ENCODE measurements around the gene TSPAN4. TPM values are rescaled to one million over a fixed set of nuclear protein-coding genes. Genes with fewer than 3 reads are reported as not detected.

The TSPAN4 gene
- total and polyA plus RNA-seq, 2 of the 13 experiments (the other 11 are each of a cell fraction or from before 2014, with no cell fraction given), result 31.7 to 68.3 TPM

DNA sequence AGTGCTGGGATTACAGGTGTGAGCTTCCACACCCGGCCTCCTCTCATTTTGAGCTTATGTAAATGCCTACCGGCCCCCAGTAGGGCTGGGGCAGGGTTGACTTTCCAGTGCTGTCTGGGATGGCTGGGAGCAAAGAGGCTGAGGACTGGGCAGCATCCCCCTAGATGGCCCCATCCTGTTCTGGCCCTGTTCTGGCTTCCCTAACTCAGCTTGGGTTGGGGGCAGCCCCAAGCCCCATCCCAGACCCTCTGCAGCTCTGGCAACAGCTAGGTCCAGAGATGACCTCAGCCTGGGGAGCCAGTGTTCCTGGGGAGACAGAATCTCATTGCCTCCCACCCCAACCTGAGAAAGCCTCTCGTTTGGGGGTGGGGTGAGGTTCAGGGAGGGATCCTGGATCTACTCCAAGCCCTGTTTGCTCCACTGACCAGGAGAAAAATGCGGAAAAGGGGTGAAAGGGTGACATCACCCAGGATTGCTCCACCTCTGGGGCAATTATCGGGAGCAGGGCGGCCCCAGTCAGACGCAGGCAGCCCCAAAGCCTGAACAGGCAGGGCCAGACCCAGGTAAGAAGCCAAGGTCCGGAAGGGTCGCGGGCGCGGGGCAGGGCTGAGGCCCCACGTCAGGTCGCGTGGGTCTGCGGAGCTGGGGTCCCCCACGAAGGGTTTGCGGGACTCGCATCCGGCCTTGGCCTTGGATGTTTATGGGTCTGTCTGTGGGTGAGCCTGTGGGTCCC is 24.1 kb upstream of the TSPAN4 start, which contains the start of gene PNPLA2 (continued):
- TF ChIP-seq ZNF770 (CRISPR knock-in tag; IDR thresholded peaks at IDR 0.05) (0 out of 2 replicates have a peak, but pooled peaks have one; percentile 54), ZBTB42 (CRISPR knock-in tag; IDR thresholded peaks at IDR 0.05) (0 out of 2 replicates have a peak, but pooled peaks have one; percentile 52), MYNN (CRISPR knock-in tag; IDR thresholded peaks at IDR 0.05; ENCODE audit: low read depth) (no peak), PITX1 (CRISPR knock-in tag; IDR thresholded peaks at IDR 0.05) (no peak), ZSCAN9 (CRISPR knock-in tag; IDR thresholded peaks at IDR 0.05; ENCODE audit: borderline replicate concordance) (peak; percentile 23; the same call in 1 of the 2 replicates), YEATS2 (CRISPR knock-in tag; IDR thresholded peaks at IDR 0.05; ENCODE audit: borderline replicate concordance) (peak; percentile 29; the same call in 1 of the 2 replicates), GFI1 (CRISPR knock-in tag; IDR thresholded peaks at IDR 0.05; ENCODE audit: borderline replicate concordance) (peak; percentile 60; the same call in 1 of the 2 replicates), ZNF354B (CRISPR knock-in tag; IDR thresholded peaks at IDR 0.05) (0 out of 2 replicates have a peak, but pooled peaks have one; percentile 36), IRF9 (CRISPR knock-in tag; IDR thresholded peaks at IDR 0.05; ENCODE audit: borderline replicate concordance) (no peak), AHR (CRISPR knock-in tag; IDR thresholded peaks at IDR 0.05) (0 out of 2 replicates have a peak, but pooled peaks have one; percentile 44), MXD1 (CRISPR knock-in tag; IDR thresholded peaks at IDR 0.05) (0 out of 2 replicates have a peak, but pooled peaks have one; percentile 54), MZF1 (CRISPR knock-in tag; IDR thresholded peaks at IDR 0.05; ENCODE audit: borderline replicate concordance) (no peak), SALL2 (CRISPR knock-in tag; IDR thresholded peaks at IDR 0.05) (0 out of 2 replicates have a peak, but pooled peaks have one; percentile 9), HNF4A (CRISPR knock-in tag; IDR thresholded peaks at IDR 0.05) (peak; percentile 33; the same call in 1 of the 2 replicates), TCF12 (IDR thresholded peaks at IDR 0.05) (no peak), TCF12 (CRISPR knock-in tag; IDR thresholded peaks at IDR 0.05) (no peak), ZNF883 (CRISPR knock-in tag; IDR thresholded peaks at IDR 0.05; ENCODE audit: not compliant biosample characterization) (peak; percentile 22), JUND (CRISPR knock-in tag; IDR thresholded peaks at IDR 0.05) (peak; percentile 81), ZNF737 (CRISPR knock-in tag; IDR thresholded peaks at IDR 0.05; ENCODE audit: borderline replicate concordance) (no peak), RARA (CRISPR knock-in tag; IDR thresholded peaks at IDR 0.05) (peak; percentile 44), ATF7 (IDR thresholded peaks at IDR 0.05) (peak; percentile 69), ATF7 (CRISPR knock-in tag; IDR thresholded peaks at IDR 0.05) (peak; percentile 94), RXRB (CRISPR knock-in tag; IDR thresholded peaks at IDR 0.05; ENCODE audit: borderline replicate concordance) (peak; percentile 9; the same call in 1 of the 2 replicates), KLF15 (CRISPR knock-in tag; IDR thresholded peaks at IDR 0.05; ENCODE audit: borderline replicate concordance) (peak; percentile 77; the same call in 1 of the 2 replicates), GATAD2A (CRISPR knock-in tag; IDR thresholded peaks at IDR 0.05) (peak; percentile 37; the same call in 1 of the 2 replicates)
- TF ChIP-seq, protein P1, sequence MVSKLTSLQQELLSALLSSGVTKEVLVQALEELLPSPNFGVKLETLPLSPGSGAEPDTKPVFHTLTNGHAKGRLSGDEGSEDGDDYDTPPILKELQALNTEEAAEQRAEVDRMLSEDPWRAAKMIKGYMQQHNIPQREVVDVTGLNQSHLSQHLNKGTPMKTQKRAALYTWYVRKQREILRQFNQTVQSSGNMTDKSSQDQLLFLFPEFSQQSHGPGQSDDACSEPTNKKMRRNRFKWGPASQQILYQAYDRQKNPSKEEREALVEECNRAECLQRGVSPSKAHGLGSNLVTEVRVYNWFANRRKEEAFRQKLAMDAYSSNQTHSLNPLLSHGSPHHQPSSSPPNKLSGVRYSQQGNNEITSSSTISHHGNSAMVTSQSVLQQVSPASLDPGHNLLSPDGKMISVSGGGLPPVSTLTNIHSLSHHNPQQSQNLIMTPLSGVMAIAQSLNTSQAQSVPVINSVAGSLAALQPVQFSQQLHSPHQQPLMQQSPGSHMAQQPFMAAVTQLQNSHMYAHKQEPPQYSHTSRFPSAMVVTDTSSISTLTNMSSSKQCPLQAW (CRISPR knock-in tag; IDR thresholded peaks at IDR 0.05), result peak; percentile 57
